Measurements from ENCODE around the gene PRSS57. TPM values are rescaled to one million over a fixed set of nuclear protein-coding genes. Genes with fewer than 3 reads are reported as not detected.

The PRSS57 gene
- total RNA-seq, 1 experiment from 2014 or later, result not detected

DNA sequence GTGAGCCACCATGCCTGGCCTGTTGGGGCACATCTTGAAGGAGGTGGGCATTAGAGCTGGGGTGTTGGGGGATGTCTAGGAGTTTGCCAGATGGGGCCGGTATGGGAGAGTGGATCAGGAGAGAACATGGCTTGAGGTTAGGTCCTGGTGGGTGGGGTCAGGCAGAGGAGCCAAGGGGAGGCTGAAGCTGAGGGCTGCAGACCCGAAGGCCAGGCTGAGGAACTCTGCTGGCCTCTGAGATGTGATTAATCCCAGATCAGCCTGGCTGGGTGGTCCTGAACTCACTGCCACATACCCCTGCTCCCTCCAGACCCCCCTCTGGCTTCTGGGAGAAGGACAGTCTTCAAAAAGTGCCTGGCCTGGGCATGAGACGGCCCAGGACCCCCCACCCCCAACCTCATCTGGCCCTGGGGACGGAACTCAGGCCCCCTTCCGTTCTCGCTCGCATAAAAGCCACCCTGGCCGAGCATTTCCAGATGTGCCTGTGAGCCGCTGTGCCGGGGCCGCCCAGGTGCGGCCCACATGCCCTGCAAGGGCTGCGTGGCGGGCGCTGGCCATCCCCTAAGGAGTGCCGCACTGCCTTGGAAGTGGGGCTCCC is 16.4 kb downstream of the PRSS57 start:
- TF ChIP-seq, protein P1, sequence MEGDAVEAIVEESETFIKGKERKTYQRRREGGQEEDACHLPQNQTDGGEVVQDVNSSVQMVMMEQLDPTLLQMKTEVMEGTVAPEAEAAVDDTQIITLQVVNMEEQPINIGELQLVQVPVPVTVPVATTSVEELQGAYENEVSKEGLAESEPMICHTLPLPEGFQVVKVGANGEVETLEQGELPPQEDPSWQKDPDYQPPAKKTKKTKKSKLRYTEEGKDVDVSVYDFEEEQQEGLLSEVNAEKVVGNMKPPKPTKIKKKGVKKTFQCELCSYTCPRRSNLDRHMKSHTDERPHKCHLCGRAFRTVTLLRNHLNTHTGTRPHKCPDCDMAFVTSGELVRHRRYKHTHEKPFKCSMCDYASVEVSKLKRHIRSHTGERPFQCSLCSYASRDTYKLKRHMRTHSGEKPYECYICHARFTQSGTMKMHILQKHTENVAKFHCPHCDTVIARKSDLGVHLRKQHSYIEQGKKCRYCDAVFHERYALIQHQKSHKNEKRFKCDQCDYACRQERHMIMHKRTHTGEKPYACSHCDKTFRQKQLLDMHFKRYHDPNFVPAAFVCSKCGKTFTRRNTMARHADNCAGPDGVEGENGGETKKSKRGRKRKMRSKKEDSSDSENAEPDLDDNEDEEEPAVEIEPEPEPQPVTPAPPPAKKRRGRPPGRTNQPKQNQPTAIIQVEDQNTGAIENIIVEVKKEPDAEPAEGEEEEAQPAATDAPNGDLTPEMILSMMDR (IDR thresholded peaks at IDR 0.05; ENCODE audit: unreplicated experiment), result no peak
- intact Hi-C loops (cut with micrococcal nuclease), result loop anchor here (5.0 kb wide), 1 partner anchor 73 kb away; the partner anchor contains the start of gene MISP
- no TSS peak for BruUV-seq (replicated peaks)
- no peak overlapping the region for H3K27ac Mint-ChIP-seq (ENCODE audit: low read depth, unreplicated experiment)
- peaks cover 13% of the 10 kb centered on the region for H3K4me1 Mint-ChIP-seq (ENCODE audit: insufficient read depth, unreplicated experiment)
- H3K4me3 Mint-ChIP-seq (ENCODE audit: unreplicated experiment), result peak overlapping the region; percentile 65
- H3K9me3 Mint-ChIP-seq (ENCODE audit: unreplicated experiment), result no peaks in the 10 kb centered on the region
- ChIA-PET POLR2A (interaction anchor here (0.8 to 6.8 kb wide), 9 partner anchors 9 to 574 kb away, joined by 3 to 49 read pairs (median 4); partner anchors contain the start of genes POLRMT and RNF126), CTCF (interaction anchor here (0.7 to 2.0 kb wide), 2 partner anchors 10 to 24 kb away, joined by 3 to 7 read pairs; no protein-coding TSS in a partner anchor)
- peaks cover 53% of the 10 kb centered on the region for H3K36me3 Mint-ChIP-seq (ENCODE audit: insufficient read depth, unreplicated experiment)
- H3K27me3 Mint-ChIP-seq (ENCODE audit: insufficient read depth, unreplicated experiment), result no peaks in the 10 kb centered on the region
- DNase-seq (ENCODE audit: unreplicated experiment), result no peak

DNA sequence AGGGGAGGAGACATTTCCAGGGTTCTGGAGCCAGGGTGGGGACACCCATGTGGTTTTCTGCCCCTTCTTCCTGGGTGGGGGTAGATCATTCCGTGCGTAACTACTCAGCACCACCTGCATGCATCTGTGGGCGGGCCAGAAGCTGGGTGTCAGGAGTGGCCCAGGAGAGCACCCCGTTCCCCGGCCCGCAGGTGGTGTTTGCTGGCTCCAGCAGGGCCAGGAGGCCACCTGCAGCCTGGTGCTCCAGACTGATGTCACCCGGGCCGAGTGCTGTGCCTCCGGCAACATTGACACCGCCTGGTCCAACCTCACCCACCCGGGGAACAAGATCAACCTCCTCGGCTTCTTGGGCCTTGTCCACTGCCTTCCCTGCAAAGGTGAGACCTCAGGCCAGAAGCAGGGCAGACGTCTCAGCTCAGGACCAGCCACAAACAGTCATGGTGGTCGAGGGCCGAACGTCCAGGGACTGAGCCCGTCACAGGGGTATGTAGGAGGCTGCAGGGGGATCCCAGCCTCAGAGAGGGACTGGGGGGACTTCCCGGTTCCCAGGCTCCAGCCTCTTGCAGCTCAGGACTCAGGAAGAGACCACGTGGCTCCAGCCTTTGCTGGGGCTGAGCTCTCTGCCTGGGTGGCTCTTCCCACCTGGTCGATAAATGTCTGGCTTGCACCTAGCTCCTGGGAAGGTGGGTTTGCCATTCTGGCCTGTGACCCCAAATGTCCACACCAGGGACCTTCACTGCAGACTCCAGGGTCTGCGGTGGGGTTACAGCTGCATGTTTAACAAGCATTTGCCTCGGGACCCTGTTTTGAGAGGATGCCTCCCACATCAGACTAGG is 17.4 kb downstream of the PRSS57 start:
- peak overlapping the region; percentile 79 for H3K27ac Mint-ChIP-seq (ENCODE audit: low read depth, unreplicated experiment)

DNA sequence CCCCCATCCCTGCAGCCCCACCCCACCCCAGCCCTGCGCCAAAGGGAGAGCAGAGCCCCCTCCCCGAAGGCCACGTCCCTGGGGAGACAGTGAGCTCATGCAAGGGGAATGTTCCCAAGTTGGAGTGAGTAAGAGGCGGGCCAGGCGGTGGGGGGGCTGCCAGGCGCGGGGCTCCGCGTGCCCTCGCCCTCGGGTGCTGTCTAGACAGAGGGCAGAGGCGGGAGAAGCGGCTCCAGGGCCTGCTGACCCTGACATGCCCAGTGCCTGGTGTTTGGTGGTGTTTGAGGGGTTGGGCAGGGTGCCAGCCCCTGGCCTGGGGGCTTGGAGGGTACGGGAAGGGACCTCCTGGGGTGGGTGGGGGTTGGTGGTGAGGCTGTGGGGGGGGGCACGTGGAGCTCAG is 18.1 kb downstream of the PRSS57 start:
- TF ChIP-seq, protein P1 (IDR thresholded peaks at IDR 0.05; ENCODE audit: unreplicated experiment), result no peak
- peaks cover 13% of the 10 kb centered on the region for H3K4me1 Mint-ChIP-seq (ENCODE audit: insufficient read depth, unreplicated experiment)
- H3K27ac Mint-ChIP-seq (ENCODE audit: low read depth, unreplicated experiment), result peak overlapping the region; percentile 79
- peak overlapping the region; percentile 65 for H3K4me3 Mint-ChIP-seq (ENCODE audit: unreplicated experiment)
- no peaks in the 10 kb centered on the region for H3K9me3 Mint-ChIP-seq (ENCODE audit: unreplicated experiment)
- no peaks in the 10 kb centered on the region for H3K27me3 Mint-ChIP-seq (ENCODE audit: insufficient read depth, unreplicated experiment)
- CTCF ChIA-PET, result interaction anchor here (0.9 to 1.6 kb wide), 2 partner anchors 10 to 14 kb away, joined by 3 to 7 read pairs; partner anchors contain the start of gene RNF126
- POLR2A ChIA-PET, result interaction anchor here (0.6 to 6.8 kb wide), 13 partner anchors 11 to 308 kb away, joined by 3 to 49 read pairs (median 4); partner anchors contain the start of genes CDC34, MISP, PTBP1 and RNF126
- no TSS peak for BruUV-seq (replicated peaks)
- intact Hi-C loops (cut with micrococcal nuclease), result loop anchor here (5.0 kb wide), 1 partner anchor 75 kb away; the partner anchor contains the start of gene MISP
- peak; percentile 86 for DNase-seq (ENCODE audit: unreplicated experiment)
- peaks cover 38% of the 10 kb centered on the region for H3K36me3 Mint-ChIP-seq (ENCODE audit: insufficient read depth, unreplicated experiment)

More for the DNA sequence above, 17.4 kb downstream of the PRSS57 start:
- Mint-ChIP-seq H3K4me3 (ENCODE audit: unreplicated experiment) (peak overlapping the region; percentile 65), H3K36me3 (ENCODE audit: insufficient read depth, unreplicated experiment) (peaks cover 43% of the 10 kb centered on the region), H3K27me3 (ENCODE audit: insufficient read depth, unreplicated experiment) (no peaks in the 10 kb centered on the region), H3K4me1 (ENCODE audit: insufficient read depth, unreplicated experiment) (peaks cover 13% of the 10 kb centered on the region), H3K9me3 (ENCODE audit: unreplicated experiment) (no peaks in the 10 kb centered on the region)
- BruUV-seq (replicated peaks), result TSS peak; percentile 24
- peak; percentile 74 for DNase-seq (ENCODE audit: unreplicated experiment)
- CTCF ChIA-PET, result interaction anchor here (0.5 to 2.0 kb wide), 4 partner anchors 9 to 306 kb away, joined by 3 to 7 read pairs (median 5); partner anchors contain the start of gene RNF126
- TF ChIP-seq, protein P1 (IDR thresholded peaks at IDR 0.05; ENCODE audit: unreplicated experiment), result no peak
- intact Hi-C loops (cut with micrococcal nuclease), result loop anchor here (5.0 kb wide), 1 partner anchor 74 kb away; the partner anchor contains the start of gene MISP
- POLR2A ChIA-PET, result interaction anchor here (0.6 to 6.8 kb wide), 11 partner anchors 8 to 307 kb away, joined by 3 to 49 read pairs (median 4); partner anchors contain the start of genes CDC34, MISP and RNF126

Data from MCF 10A (cell line).